HAP-1 (cell line): ENCODE data around the gene C12orf43.

Experiments
- DNase-seq, 2 experiments: peaks; one replicate each; pipeline ENCODE4 v3.0.0-alpha.2; 2016 to 2020; ENCODE audit warnings: low spot score in 2 of 2
- H3K27me3 ChIP-seq: fragments of 250-450 bp; sonication (Bioruptor Pico); 2 replicates; pipeline ENCODE4 v1.5.1; 2020; ENCODE audit warnings: low read depth, mild to moderate bottlenecking, moderate library complexity
- H3K36me3 ChIP-seq: fragments of 250-450 bp; sonication (Bioruptor Pico); replicated peaks from 2 replicates; pipeline ENCODE4 v1.5.1; 2020; ENCODE audit warnings: mild to moderate bottlenecking
- H3K4me1 ChIP-seq: fragments of 250-450 bp; sonication (Bioruptor Pico); 2 replicates; pipeline ENCODE4 v1.5.1; 2020; ENCODE audit warnings: mild to moderate bottlenecking
- H3K4me3 ChIP-seq: fragments of 250-450 bp; sonication (Bioruptor Pico); 2 replicates; pipeline ENCODE4 v1.5.1; 2020; ENCODE audit warnings: mild to moderate bottlenecking, moderate library complexity
- H3K9me3 ChIP-seq: fragments of 250-450 bp; sonication (Bioruptor Pico); 2 replicates; pipeline ENCODE4 v1.5.1; 2020; ENCODE audit warnings: mild to moderate bottlenecking, moderate library complexity
- in situ Hi-C: fragments of 300-500 bp; cut with MboI; formaldehyde crosslinking; loops from 3 replicates; pipeline ENCODE4 v1.14.3; 2020; ENCODE audit warnings: low sequenced_read_pairs, inconsistent platforms, mixed read lengths

Gene C12orf43

DNA sequence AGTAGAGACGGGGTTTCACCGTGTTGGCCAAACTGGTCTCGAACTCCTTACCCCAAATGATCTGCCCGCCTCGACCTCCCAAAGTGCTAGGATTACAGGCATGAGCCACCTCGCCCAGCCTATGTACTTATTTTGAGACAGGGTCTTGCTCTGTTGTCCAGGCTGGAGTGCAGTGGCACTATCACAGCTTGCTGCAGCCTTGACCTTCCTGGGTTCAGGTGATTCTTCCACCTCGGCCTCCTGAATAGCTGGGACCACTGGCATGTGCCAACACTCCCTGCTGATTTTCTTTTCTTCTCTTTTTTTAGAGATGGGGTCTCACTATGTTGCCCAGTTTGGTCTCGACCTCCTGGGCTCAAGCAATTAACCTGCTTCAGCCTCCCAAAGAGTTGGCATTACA lies 52.0 kb downstream of the C12orf43 start:
- in situ Hi-C loops: loop anchor here (10.0 kb wide), 1 partner anchor 379 kb away; the partner anchor contains the start of gene POP5
- DNase-seq: no peak
- H3K9me3 ChIP-seq: no peaks in the 10 kb centered on the region
- no peaks in the 10 kb centered on the region for H3K36me3 ChIP-seq
- H3K4me3 ChIP-seq: no peak overlapping the region
- H3K27me3 ChIP-seq: no peaks in the 10 kb centered on the region
- peaks cover 2% of the 10 kb centered on the region; the same call in 1 of the 2 replicates for H3K4me1 ChIP-seq

- H3K27me3 ChIP-seq: no peaks in the 10 kb centered on the region
- H3K4me3 ChIP-seq: no peak overlapping the region
- no peaks in the 10 kb centered on the region for H3K36me3 ChIP-seq
- H3K4me1 ChIP-seq: peaks cover 2% of the 10 kb centered on the region; the same call in 1 of the 2 replicates
- in situ Hi-C loops: loop anchor here (10.0 kb wide), 1 partner anchor 378 kb away; the partner anchor contains the start of gene POP5
- H3K9me3 ChIP-seq: no peaks in the 10 kb centered on the region
- DNase-seq: no peak
These were observed 53.7 kb downstream of the C12orf43 start for GRCh38 chr12:120962532-120963020.

- no peaks in the 10 kb centered on the region for H3K36me3 ChIP-seq
- in situ Hi-C loops: loop anchor here (10.0 kb wide), 1 partner anchor 377 kb away; the partner anchor contains the start of gene POP5
- DNase-seq: peak in 1 of 2 experiments; percentile 35
- H3K27me3 ChIP-seq: no peaks in the 10 kb centered on the region
- no peaks in the 10 kb centered on the region for H3K9me3 ChIP-seq
- no peak overlapping the region for H3K4me3 ChIP-seq
- H3K4me1 ChIP-seq: peaks cover 2% of the 10 kb centered on the region; the same call in 1 of the 2 replicates
These were observed 54.4 kb downstream of the C12orf43 start for GRCh38 chr12:120961604-120962531.

GRCh38 chr12:120960657-120961056 lies 55.6 kb downstream of the C12orf43 start:
- no peaks in the 10 kb centered on the region for H3K9me3 ChIP-seq
- no peak overlapping the region for H3K4me3 ChIP-seq
- DNase-seq: no peak
- no peaks in the 10 kb centered on the region for H3K27me3 ChIP-seq
- H3K36me3 ChIP-seq: no peaks in the 10 kb centered on the region
- in situ Hi-C loops: loop anchor here (10.0 kb wide), 1 partner anchor 376 kb away; the partner anchor contains the start of gene POP5
- H3K4me1 ChIP-seq: no peaks in the 10 kb centered on the region

GRCh38 chr12:120959111-120959878 lies 57.0 kb downstream of the C12orf43 start:
- no peak overlapping the region for H3K4me3 ChIP-seq
- in situ Hi-C loops: no loop called here
- H3K9me3 ChIP-seq: no peaks in the 10 kb centered on the region
- H3K27me3 ChIP-seq: no peaks in the 10 kb centered on the region
- DNase-seq: no peak
- H3K4me1 ChIP-seq: no peaks in the 10 kb centered on the region
- H3K36me3 ChIP-seq: no peaks in the 10 kb centered on the region

- H3K9me3 ChIP-seq: no peaks in the 10 kb centered on the region
- H3K36me3 ChIP-seq: no peaks in the 10 kb centered on the region
- H3K4me3 ChIP-seq: no peak overlapping the region
- DNase-seq: no peak
- no peaks in the 10 kb centered on the region for H3K4me1 ChIP-seq
- in situ Hi-C loops: no loop called here
- no peaks in the 10 kb centered on the region for H3K27me3 ChIP-seq
These were observed 59.5 kb downstream of the C12orf43 start for GRCh38 chr12:120956579-120957300.

GRCh38 chr12:120955232-120955631 lies 61.1 kb downstream of the C12orf43 start:
- no peak for DNase-seq
- H3K9me3 ChIP-seq: no peaks in the 10 kb centered on the region
- H3K4me3 ChIP-seq: no peak overlapping the region
- H3K36me3 ChIP-seq: no peaks in the 10 kb centered on the region
- in situ Hi-C loops: no loop called here
- no peaks in the 10 kb centered on the region for H3K27me3 ChIP-seq
- no peaks in the 10 kb centered on the region for H3K4me1 ChIP-seq

GRCh38 chr12:120950807-120951206 lies 65.5 kb downstream of the C12orf43 start:
- Histone ChIP-seq H3K36me3 (no peaks in the 10 kb centered on the region), H3K4me1 (no peaks in the 10 kb centered on the region), H3K4me3 (no peak overlapping the region), H3K27me3 (no peaks in the 10 kb centered on the region), H3K9me3 (no peaks in the 10 kb centered on the region)
- no peak for DNase-seq
- in situ Hi-C loops: no loop called here
